ENCODE measurements around the gene KCNB1.
"Not testable (repeated sequence)": the region's sequence is repeated elsewhere in the genome, so short reads cannot be mapped to it uniquely, and the experiment has no call there.

The KCNB1 gene

GRCh38 chr20:49314052-49314451 is 168.4 kb downstream of the KCNB1 start:
- not testable (repeated sequence) for DNase-seq

Data from NK-92 treated with Interleukin-12 subunit alpha and Interleukin-12 subunit beta, amount 100 ng/mL, for 24 hours (cell line).